SW480 (cell line): Measurements from ENCODE around the gene POPDC2.

Experiments
- DNase-seq: peaks from one replicate; pipeline ENCODE4 v3.0.0-alpha.2; 2016; ENCODE audit warnings: low spot score

POPDC2 gene

DNA sequence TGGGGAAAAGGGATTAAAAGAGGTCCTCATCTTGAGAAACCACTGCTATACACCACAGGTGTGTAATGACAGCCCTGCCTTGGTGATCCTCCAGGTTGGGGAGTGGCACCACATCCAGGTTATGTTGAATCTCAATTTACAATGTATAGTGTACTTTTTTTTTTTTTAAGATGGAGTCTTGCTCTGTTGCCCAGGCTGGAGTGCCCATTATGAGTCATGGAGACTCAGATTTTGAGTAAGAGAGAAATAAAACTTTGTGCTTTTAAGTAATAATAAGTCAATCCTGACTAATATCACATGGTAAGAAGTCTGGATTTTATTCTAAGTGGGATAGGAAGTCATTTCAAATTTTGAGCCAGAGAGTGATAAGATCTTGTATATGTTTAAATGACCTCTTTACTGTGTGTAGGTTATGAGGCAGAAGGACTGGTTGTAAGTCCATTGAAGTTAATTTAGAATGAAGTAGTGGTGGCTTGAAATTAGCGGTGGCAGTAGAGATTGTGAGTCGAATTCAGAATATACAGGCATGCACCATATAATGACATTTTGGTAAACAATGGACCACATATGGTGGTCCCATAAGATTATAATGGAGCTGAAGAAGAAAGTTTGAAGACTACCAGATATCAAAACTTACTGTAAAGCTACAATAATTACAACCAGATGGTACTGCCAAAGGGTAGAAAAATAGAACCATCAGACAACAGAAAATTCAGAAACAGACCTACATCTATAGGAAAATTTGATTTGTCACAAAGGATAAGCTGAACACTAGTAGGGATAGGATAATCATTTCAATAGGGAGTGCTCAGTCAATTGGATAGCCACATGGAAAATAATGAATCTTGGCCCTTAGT lies 20.7 kb downstream of the POPDC2 start:
- no peak for DNase-seq

DNA sequence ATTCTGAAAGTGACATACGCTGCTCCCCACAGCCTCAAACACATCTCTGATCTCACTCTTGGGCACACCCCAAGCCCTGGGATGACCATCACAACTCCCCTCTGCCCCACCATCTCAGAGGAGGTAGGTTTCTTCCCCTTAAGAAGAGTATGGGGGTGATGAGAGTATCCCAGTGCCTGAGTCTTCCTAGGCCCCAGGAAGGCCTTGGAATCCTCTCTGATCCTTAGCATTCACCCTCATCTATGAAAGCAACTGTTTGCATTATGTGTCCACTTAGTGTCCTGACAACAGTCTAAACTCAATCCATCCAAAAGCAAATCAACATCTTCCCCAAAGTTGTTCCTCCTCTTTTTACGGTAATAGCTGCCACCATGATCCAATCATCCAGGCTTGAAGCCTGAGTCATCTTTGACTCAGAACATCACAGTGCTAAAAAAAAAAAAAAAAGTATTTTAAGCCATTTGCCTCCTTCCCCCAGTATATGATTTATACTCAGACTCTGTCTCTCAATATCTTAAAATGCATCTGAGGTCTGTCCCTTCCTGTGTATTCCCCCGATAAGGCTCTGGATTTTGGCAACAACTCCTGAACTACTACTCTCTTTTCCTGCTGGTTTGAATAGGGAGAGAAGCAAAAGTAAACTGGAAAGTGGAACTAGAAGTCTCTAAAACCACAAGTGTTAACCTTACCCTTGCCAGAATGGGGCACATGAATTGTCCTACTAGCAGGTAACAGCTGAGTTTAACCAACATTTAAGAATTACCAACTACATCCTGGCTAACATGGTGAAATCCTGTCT lies 22.5 kb downstream of the POPDC2 start:
- DNase-seq, result no peak

DNA sequence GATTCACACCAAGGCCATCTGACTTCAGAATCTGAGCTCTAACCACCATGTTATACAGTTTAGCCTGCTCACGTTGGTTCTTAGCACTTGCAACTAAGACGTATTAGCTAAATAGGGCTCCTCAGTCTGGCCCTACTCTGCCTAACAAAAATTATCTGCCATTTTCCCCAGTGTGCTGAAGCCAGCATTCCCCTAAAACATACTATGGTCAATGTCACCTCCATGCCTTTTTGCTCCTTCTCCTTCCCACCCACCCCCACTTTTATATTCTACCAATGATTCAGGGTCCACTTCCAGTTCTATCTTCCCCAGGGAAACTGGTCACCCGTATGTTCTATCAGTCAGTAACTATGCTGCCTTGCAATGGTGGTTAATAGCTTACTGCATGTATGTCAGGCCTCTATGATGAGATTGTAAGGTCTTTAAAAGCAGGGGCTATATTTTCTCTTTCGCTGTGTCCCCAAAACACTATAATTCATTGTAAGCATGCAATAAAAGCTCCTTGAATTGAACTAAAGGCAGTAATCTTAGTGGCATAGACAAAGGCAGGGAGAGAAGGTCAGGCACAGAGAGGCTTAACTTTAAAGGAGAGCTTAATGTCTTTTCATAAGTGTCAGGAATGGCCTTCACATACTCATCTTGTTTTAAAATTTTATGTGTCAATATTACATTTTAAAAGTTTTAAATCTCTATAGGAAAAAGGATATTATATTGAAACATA lies 23.3 kb downstream of the POPDC2 start:
- no peak for DNase-seq

DNA sequence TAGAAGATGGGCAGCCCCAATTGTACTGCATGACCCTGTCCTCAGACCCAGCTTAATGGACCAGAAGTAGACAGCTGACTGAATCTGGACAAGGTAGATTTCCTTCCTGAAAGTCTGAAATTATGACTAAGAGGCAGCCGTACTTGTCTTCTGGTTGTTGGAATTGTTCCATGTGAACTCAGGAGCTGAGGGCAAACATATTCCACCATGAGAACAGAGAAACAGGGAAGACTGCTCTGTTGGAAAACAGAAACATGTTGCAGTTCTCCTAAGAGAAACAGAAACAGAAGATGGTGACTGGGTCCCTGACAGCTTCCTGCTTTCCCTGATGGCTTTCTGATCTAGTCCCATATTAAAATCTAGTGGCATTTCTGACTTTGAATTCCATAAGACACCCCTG lies 24.1 kb downstream of the POPDC2 start:
- no peak for DNase-seq

DNA sequence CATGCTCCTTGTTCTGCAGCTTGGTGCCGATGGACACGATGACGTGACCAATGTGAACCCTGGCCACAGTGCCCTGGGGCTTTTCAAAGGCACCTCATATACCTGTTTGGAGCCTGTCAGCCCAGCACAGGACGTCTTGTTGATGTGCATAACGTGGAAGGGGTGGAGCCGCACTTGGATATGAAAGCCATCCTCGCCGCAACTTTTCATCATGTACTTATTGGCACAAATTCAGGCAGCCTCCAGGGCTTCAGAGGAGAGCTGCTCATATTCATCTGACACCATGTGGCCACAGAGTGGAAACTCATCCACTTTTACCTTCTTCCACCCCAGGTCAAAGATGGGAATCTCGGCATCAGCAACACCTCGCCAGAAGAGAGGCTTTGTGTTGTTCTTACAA lies 24.7 kb downstream of the POPDC2 start:
- no peak for DNase-seq

DNA sequence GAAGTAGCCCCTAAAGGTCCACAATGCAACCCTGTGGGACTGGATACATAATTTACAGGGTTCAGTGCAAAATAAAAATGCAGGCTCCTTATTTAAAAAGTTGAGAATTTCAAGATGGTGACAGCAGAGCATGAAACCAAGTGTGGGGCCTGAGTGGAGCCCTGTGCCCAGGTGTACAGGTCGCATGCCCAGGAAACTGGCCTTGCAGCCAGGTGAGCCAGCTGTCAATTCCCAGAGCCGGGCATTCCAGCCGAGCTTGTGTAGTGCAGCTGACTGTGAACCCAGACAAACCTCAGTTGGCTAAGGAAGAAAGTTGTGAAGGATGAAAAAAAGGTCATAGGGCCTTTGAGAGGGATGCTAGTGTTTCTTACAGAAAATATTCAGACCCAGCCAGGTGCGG lies 27.6 kb downstream of the POPDC2 start:
- no peak for DNase-seq

DNA sequence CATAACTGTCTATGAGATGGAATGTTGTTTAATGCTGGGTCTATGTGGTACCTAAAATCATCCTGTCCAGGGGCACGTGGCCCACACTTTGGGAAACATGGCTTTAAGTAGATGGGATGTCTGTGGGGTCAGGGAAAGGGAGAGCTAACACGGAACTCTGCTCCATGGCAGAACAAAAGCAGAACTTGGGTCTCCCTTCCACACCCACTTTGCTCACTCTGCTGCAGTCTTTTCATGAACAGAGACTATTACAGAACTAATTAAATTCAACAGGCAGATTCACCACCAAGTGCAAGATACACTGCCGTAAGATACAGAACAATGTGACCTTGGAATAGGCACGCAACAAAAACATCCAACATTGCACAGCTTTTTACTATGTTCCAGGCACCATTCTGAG lies 28.2 kb downstream of the POPDC2 start:
- no peak for DNase-seq

DNA sequence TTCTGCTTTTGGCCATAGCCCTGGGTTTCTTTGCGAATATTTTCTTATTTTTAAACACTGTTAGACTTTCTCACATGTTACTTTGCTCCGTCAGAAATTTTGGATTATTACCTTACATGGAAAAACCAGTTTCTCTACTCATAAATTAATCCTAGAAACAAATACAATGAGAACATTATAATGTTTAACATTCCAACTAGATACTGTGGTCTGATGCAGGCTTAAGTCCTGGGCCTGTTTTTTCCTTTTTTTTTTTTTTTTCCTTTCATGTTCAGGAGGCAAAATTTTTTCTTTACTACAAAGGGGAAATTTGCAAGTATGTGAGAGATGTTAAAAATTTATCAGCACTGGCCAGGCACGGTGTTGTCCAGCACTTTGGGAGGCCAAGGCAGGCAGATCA lies 28.9 kb downstream of the POPDC2 start:
- DNase-seq, result no peak

DNA sequence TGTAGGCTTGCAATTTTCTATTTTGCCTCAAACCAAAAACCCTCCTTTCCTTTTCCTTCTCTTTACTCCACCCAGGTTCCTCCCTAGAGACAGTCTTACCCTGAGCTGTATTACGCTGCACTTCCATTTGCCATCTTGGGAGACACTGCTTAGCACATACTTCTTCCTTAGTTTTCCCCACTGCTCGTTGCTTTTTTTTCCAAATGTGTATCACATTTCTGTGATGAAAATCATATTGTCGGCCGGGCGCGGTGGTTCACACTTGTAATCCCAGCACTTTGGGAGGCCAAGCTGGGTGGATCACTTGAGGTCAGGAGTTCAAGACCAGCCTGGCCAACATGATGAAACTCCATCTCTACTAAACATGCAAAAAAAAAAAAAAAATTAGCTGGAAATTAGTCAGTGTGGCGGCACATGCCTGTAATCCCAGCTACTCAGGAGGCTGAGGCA lies 29.5 kb downstream of the POPDC2 start:
- no peak for DNase-seq

DNA sequence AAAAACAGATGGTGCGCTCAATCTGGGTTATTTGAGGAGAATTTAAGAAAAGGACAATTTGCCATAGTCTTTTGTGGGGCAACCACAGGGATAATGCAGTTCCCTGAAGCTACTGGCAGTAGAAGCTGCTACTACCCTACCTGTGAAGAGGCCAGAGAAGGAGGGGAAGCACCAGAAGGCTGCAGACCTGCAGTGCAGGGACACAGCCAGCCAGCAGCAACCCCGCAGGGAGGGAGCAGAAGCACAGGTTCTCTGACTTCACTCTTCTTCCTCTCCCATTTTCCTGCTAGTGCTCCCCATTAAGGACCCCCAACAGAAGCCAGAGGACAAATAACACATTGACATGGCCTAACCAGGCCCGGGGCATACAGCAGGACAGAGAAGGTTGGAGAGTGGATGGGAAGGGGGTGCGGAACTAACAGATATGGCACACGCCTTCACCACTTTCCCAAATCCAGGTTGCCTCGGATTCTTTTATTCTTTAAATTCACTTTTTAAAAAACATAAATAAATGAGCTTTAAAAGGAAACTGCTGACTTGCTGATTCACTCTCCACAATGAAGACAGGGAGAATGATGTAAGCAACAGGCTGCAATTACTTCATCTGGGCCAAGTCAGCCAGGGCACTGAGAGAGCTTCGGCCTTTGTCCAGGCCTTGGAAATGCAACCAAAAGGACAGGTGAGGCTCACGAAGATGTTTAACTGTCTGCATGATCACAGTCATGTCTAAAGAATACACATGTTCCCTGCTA lies 30.1 kb downstream of the POPDC2 start:
- no peak for DNase-seq

DNA sequence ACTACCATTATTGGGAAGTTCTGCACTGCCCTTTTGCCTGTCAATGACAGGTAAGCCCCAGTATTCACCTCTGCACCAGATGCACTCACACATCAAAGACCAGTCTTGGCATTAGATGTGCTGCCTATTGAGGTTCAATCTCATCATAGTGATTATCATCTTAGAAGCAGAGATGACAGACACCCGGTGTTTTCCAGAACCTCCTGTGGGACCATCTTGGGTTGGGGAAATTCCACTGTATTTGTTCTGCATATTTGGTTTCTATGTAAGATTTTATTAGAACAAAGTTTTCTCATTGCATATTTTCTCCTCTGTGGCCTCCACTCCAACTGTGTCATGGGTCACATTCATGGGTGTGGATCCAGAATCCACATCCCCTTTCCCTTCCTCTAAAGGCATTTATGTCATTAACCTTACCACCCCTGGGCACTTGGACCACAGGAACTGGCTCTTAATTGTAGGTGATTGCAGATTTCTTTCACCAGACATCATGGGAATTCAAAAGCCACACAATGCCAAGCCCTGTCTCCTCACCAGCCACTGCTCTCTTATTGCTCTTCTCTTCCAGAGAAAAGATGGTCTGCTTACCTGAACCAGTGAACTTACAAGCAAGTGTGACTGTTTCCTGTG lies 31.5 kb downstream of the POPDC2 start:
- DNase-seq, result peak; percentile 40

DNA sequence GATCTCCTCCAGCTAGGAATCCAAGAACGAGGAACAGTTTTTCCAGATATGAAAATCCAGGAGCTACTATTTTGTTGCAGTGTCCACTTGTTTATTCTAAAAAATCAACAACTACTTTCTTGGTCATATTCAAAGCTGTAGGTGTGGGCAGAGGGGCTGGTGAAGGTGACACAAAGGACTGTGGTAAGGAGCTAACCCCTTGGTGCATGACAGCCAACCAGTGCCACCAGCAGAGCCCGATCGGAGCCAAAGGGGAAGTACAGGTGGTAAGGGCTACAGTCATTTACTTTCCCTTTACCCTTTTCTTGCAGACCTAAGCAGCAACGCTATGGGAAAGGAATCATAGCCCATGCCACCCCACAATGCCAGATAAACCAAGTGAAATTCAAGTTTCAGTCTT lies 32.0 kb downstream of the POPDC2 start:
- no peak for DNase-seq

DNA sequence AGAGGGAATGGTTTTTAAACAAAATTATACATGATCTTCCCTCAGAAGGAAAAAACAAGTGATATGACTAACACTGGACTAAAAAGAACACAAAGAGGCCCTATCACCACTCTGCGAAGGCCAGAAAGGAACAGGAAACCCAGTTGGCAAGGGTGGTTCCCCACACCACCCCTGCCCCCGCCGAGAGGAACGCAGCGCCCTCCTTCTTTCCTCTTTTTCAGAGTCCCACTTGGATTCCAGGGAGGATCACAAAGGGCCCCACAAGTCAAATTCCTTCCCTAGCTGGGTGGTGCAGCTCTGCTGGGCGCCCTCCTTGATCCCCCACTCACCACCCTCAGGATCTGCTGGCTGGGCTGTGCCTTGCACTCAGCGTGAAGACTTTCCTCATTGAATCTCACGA lies 32.9 kb downstream of the POPDC2 start:
- DNase-seq, result no peak

DNA sequence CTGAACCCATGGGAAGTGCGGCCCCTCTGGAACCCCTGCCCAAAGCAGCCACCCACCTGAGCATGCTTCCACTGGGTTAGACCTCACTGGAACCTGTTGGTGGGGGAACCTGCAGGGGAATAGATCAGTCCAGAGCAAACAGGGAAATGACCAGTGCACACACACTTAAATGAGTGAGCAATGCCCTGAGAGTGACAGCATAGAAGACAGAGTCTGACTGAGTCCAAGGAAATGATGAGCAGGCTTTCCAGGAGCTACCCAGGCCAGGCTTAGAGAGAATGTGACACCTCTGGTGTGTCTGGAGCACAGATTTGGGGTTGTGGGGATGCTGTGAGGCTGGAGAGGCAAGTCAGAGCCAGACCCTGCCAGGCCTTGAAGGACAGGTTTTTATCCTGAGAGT lies 34.2 kb downstream of the POPDC2 start:
- no peak for DNase-seq

DNA sequence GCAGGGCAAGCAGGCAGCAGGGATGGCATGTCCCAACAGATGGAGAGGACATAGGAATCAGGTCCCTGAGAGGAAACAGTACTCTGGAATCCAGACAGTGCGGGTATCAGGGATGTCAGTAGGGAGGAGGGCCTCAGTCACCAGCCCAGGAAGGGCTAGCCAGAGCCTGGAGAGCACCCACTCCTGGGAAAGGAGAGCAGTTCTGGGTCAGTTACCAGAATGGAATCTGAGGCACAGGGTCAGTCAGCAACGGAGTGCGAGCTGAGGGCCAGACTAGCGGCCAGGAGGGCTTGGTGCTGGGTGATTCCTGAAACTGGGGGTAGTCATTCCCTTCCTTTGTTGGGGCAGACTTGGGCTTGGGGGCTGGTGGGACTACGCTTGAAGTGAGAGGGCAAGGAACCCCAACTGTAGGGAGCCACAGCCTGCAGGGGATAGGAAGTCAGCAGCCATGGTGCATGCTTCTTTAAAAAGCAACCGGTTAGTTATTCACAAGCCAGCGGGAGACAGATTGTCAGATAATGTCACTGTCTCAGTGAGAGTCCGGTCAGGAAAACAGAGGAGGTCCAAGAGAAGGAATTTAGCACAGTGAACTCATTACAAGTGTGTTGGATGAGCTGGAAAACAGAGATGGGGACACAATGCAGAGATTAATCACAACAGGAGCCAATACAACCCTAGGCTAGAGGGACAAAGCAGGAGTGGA lies 34.8 kb downstream of the POPDC2 start:
- DNase-seq, result no peak

DNA sequence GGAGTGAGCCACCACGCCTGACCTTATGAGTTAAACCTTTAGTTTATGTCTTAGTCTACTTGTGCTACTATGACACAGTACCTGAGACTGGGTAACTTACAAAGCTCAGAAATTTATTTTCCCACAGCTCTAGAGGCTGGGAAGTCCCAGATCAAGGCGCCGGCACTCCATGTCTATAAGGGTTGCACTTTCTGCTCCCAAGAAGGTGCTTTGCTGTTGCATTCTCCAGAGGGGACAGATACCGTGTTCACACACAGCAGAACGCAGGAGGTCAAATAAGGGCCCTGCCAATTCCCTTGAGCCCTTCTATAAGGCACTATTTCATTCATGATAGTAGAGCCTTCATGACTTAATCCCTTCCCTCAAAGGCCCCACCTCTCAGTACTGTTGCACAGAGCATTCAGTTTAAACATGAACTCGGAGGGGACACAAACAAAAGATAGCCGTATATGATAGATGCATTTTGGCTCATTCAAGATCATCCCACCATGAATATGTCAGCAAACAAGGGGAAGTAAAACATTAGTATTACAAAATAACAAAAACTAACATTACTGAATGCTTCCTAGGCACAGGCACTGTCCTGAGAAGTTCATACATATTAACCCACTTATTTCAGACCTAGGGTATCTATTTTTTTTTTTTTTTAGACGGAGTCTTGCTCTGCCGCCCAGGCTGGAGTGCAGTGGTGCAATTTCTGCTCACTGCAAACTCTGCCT lies 36.2 kb downstream of the POPDC2 start:
- DNase-seq, result no peak

DNA sequence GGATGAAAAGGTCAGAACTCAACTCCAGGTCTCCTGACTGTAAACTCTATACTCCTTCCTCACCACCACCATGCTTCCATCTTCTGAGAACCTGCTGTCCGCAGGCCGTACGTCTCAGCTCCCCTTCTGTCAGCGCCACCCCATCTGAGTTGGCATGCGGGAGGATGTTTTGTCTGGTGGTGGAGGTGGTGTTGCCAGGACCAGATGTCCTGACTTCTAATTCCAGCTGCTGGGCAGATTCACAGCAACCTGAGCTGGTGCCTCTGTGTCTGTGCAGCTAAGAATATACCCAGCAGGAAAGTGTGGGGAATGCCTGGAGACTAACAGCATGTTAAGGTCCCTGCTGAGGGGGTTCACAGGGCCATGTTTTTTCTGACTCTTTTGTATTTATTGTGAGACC lies 39.5 kb downstream of the POPDC2 start:
- no peak for DNase-seq

DNA sequence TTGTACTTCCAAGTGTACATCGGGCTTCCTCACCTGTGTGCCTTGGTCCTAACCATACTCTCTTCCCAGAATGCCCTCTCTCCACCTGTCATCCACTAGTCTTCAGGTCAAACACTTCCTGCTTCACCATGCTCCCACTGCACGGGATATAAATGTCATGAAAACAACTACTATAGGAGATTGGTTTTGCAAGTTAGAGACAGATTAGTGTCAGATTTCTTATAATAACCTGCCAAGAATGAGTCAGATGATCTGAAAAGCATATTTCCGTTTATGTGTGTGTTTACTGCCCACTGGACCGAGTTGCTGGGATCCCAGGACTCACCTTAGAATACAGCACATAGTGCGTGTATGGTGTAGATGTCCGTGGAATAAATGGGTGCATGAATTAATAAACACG lies 41.3 kb downstream of the POPDC2 start:
- no peak for DNase-seq

DNA sequence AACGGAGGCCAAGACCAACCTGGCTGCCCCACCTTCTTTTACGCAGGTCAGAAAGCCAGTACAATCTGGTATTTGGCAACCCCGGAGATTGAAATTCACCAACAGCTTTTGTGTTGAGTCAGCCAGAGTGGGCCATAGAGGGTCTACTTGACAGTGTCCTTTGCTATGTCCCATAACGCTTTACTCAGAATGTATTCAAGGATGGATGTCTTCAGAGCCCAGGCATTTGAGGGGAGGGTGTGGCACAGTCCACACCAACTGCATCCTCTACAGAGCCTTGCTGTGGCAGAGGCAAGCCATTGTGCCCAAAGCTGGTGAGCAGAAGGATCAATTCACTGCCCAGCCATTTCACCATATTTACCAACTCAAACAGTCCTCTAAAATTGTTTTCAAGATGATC lies 44.3 kb downstream of the POPDC2 start:
- DNase-seq, result no peak

DNA sequence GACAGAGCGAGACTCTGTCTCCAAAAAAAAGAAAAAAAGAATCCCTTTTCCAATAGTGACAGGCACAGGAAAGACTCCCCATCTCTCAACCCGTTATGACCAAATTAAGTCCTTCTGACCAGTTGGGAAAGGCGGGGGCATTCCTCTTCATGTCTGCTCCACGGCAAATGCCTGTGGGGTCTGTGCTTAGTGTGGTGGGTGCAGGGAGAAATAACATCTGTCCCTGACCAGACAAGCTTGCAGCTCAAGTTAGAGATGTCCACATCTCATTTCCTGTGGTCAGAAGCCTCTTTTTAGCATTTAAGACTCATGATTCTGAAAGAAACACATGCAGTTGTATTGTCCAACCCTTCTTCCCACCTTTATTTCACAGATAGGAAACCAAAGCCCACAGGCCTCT lies 46.5 kb downstream of the POPDC2 start:
- no peak for DNase-seq
